ENCODE data around the gene ACO1. TPM values are rescaled to one million over a fixed set of nuclear protein-coding genes. Genes with fewer than 3 reads are reported as not detected.
A peak's percentile ranks its signal among the peaks of the same experiment; 100 is the strongest.

The ACO1 gene
- total and polyA plus RNA-seq, 12 donors, result 7.1 to 77.6 (median 65.1) TPM

GRCh38 chr9:32431196-32431595, 46.8 kb downstream of the ACO1 start:
- H3K27ac ChIP-seq, result no peak overlapping the region
- intact Hi-C loops (cut with DNase I), result loop anchor here in 9 of 10 donors (2.0 to 10.0 kb wide), 6 partner anchors 49 to 144 kb away; partner anchors contain the start of genes ACO1 (in 2 of the 9) and NDUFB6 (in 1 of the 9)
- WGBS, 2 donors, result 92% methylated on average over 8 of the region's 8 CpGs

GRCh38 chr9:32431940-32432555, 47.6 kb downstream of the ACO1 start:
- ATAC-seq (peak in 6 of 8 donors; percentile 55 to 71 (median 63)), DNase-seq (peak; percentile 23 to 28)
- TF ChIP-seq CTCF (IDR thresholded peaks at IDR 0.05), result peak; percentile 8 to 70 (median 58)
- no peaks in the 10 kb centered on the region for H3K27me3 ChIP-seq
- intact Hi-C loops (cut with DNase I), result loop anchor here in 9 of 10 donors (2.0 to 10.0 kb wide), 6 partner anchors 50 to 143 kb away; partner anchors contain the start of genes ACO1 (in 2 of the 9) and NDUFB6 (in 1 of the 9)
- WGBS, 2 donors, result 61 to 64% methylated on average over 10 of the region's 10 CpGs
- H3K4me3 ChIP-seq, result no peak overlapping the region
- H3K36me3 ChIP-seq, result peaks cover 0 to 100% (median 39%) of the 10 kb centered on the region in 9 donors
- H3K9me3 ChIP-seq, result no peaks in the 10 kb centered on the region
- H3K27ac ChIP-seq, result no peak overlapping the region
- peaks cover 0 to 3% (median 0%) of the 10 kb centered on the region in 9 donors for H3K4me1 ChIP-seq

More at GRCh38 chr9:32431196-32431595, 46.8 kb downstream of the ACO1 start:
- H3K36me3 ChIP-seq, result peaks cover 0 to 100% (median 30%) of the 10 kb centered on the region in 9 donors
- no peak for TF ChIP-seq CTCF (IDR thresholded peaks at IDR 0.05)
- H3K4me1 ChIP-seq, result peaks cover 0 to 12% (median 0%) of the 10 kb centered on the region in 9 donors
- ATAC-seq (no peak), DNase-seq (no peak)
- H3K9me3 ChIP-seq, result no peaks in the 10 kb centered on the region
- H3K27me3 ChIP-seq, result no peaks in the 10 kb centered on the region
- no peak overlapping the region for H3K4me3 ChIP-seq

- no peak for ATAC-seq
Observed at GRCh38 chr9:32434892-32435291, 50.4 kb downstream of the ACO1 start.

GRCh38 chr9:32441678-32442077, 57.2 kb downstream of the ACO1 start:
- intact Hi-C loops (cut with DNase I), result no loop called here

More at GRCh38 chr9:32434892-32435291, 50.4 kb downstream of the ACO1 start:
- no peak for DNase-seq
- Histone ChIP-seq H3K27ac (no peak overlapping the region), H3K9me3 (no peaks in the 10 kb centered on the region), H3K4me1 (no peaks in the 10 kb centered on the region), H3K36me3 (peaks cover 0 to 100% (median 46%) of the 10 kb centered on the region in 9 donors), H3K27me3 (no peaks in the 10 kb centered on the region), H3K4me3 (no peak overlapping the region)
- WGBS, 2 donors, result 78 to 84% methylated on average over 6 of the region's 6 CpGs
- TF ChIP-seq CTCF (IDR thresholded peaks at IDR 0.05), result no peak
- intact Hi-C loops (cut with DNase I), result loop anchor here in 6 of 10 donors (5.0 to 10.0 kb wide), 4 partner anchors 53 to 140 kb away; partner anchors contain the start of genes ACO1 (in 2 of the 6) and NDUFB6 (in 1 of the 6)

More at GRCh38 chr9:32441678-32442077, 57.2 kb downstream of the ACO1 start:
- 86 to 90% methylated on average over 5 of the region's 5 CpGs for WGBS, 2 donors
- Histone ChIP-seq H3K4me3 (no peak overlapping the region), H3K4me1 (no peaks in the 10 kb centered on the region), H3K27ac (no peak overlapping the region), H3K36me3 (peaks cover 0 to 97% (median 46%) of the 10 kb centered on the region in 9 donors), H3K27me3 (no peaks in the 10 kb centered on the region), H3K9me3 (peaks cover 0 to 5% (median 0%) of the 10 kb centered on the region in 11 donors)
- DNase-seq, result no peak
- no peak for TF ChIP-seq CTCF (IDR thresholded peaks at IDR 0.05)
- no peak for ATAC-seq

All from heart right ventricle (tissue), 16 donors.